NCI-H69 (cell line): Measurements from ENCODE around the gene METRNL.

Experiments used
- DNase-seq: peaks from one replicate; lab custom pipeline; 2025; lab: John Stamatoyannopoulos, UW

METRNL gene

DNA sequence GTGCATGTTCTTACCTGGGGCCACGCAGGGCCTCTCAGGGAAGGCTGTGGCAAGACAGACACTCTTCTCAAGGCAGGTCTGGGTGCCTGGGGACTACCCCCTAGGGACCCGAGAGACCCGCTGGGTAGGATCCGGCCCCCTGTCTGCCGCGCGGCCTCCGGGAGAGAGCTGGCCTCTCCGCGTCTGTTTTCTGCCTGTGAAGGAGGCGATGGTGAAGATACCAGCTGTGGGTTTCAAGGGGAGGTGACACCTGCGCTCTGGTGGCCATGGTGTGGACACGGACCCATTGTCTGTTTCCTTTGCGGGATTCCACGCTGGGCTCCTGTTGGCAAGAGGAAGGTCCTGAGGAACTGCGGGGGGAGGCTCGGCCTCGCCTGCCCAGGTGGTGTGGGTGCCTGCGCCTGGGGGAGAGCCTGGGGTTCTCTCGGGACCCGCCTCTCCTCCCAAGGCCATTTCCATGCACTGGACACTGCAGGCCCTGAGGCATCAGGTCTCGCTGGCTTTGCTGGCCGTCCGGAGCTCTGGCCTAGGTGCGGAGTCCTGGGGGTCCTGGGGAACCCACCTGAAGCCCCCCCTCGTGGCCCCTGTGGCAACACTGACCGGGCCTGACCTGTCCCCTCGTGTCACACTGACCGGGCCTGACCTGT, 12.2 kb upstream of the METRNL start:
- DNase-seq = no peak

DNA sequence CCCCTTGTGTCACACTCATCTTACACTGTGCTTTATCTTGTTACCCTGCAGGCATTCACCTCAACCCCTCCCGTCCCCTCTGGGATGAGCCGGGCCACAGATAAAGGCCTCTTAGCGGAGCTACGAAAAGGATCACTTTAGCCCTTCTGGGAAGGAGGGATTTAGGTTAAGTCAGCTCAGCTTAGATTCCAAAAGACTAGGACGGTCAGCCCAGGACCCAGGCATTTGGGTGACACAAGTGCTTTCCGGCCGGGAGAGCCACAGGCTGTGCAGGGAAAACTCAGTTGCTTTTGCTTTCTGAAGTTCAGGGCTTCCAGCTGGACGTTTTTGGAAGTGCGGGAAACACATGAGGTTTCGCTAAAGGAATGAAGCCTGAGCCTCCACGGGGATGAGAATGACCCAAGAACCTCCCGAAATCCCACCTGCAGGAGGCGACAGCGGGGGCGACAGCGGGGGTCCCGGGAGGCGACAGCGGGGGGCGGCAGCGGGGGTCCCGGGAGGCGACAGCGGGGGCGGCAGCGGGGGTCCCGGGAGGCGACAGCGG, 11.6 kb upstream of the METRNL start:
- no peak for DNase-seq

DNA sequence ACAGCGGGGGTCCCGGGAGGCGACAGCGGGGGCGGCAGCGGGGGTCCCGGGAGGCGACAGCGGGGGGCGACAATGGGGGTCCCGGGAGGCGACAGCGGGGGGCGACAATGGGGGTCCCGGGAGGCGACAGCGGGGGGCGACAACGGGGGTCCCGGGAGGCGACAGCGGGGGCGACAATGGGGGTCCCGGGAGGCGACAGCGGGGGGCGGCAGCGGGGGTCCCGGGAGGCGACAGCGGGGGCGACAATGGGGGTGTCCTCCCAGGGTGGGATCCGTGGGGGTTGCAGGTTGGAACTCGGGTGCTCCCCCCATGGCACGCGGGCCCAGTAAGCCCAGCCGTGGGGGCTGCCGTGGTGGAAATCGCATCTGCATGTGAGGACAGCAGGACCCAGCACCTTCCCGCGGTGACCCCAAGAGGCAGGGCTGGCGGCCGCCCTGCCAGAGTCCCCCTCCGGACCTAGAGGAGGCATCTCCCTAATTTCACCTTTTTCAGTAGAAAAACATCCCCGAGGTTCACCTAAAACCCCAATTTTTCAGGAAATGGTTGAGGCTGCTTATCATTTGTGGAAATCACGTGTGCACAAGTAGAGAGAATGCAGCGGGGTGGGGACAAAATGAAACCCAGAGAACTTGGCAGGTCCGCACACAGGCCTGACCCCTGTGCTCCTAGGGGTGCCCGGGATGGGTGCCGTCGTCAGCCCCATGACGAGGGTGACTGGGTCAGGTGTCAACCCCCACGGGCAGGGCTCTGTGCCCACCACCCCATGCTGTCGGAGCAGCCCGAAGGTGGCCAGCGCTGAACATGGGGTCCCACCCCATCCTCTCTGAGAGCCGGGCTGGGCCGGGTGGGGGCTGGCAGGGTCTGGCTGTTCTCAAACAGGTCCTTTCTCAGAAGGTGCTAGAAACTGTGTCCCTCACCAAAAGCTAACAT, 10.5 kb upstream of the METRNL start:
- no peak for DNase-seq

DNA sequence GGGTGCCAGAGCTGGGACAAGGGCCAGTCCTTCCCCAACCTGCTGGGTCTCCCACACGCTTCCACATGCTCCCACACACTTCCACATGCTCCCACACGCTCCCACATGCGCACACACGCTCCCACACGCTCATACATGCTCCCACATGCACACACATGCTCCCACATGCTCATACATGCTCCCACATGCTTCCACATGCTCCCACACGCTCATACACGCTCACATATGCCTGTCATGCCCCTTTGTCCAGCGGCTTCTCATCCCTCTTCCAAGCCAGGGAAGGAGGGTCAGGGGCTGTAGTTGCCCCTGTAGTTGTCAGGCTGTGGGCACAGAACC, 9.9 kb upstream of the METRNL start:
- DNase-seq = no peak

DNA sequence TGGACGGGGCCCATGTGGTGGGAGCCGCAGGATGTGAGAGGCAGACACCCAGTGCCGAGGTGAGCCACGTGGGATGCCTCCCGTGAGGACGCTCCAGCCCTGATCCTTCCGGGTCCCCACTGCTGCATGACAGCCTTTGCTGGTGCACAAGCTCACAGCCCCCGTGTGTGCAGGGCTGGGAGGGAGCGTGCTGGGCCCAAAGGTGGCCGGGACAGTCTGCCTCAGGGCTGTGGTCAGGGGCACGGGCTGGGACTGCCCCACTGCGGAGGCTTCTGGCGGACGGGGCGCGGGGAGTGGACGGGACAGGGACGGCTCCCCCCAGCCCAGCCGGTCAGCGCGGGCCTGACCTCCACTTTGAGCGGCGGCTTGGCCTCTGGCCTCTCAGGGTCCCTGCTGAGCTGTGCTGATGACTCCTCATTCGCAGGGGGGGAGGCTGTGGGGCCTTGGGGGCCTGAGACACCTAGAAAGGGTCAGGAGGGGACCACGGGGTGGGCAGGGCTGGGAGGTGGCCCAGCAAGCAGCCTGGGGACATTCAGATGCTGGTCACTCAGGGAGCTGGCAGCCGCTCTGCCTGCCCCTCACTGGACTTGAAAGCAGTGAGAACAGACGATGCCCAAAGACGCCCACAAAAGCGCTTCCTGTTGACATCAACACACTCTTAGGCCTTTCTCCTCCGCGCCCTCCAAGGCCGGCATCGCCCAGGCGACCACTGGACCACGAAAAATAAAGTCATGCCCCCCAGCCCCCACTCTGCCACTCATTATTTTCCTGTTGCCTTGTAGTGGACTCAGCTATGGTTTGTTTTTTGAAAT, 9.3 kb upstream of the METRNL start:
- no peak for DNase-seq

DNA sequence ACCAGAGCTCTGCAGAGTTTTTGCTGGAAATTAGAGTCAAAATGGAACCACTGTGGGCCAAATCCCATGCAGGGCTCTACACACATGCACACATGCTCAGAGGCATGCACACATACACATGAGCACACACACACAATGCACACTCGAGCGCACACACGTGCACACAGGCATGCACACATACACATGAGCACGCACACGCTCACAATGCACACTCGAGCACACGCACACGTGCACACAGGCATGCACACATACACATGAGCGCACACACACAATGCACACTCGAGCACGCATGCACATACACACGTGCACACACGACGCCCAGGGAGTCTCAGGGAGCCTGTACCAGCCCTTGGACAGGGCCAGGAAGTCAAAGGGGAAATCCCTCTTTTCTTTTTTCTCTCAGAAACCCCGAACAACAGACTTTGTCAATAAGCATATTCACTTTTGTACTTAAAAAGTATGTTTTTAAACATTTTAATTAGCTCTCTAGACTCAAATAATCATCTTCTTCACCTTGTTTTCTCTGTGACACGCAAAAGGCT, 8.5 kb upstream of the METRNL start:
- no peak for DNase-seq

DNA sequence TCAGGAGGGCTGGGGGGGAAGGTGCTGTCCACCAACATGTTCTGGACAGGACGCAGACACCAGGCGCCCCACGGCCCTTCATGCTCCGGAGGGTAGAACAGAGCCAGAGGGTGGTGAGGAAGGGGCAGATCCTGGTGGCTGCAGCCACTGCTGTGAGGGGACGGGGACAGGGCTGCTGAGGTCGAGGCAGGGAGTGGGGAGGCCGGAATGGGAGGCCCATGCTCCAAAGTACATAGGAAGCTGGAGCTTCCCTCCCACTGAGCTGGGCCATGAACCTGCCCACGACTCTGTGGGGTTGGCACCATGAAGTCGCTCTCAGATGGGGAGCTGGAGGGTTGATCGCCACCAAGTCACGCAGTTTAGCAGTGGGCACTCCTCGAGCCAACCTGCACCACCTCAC, 8.0 kb upstream of the METRNL start:
- DNase-seq = no peak

DNA sequence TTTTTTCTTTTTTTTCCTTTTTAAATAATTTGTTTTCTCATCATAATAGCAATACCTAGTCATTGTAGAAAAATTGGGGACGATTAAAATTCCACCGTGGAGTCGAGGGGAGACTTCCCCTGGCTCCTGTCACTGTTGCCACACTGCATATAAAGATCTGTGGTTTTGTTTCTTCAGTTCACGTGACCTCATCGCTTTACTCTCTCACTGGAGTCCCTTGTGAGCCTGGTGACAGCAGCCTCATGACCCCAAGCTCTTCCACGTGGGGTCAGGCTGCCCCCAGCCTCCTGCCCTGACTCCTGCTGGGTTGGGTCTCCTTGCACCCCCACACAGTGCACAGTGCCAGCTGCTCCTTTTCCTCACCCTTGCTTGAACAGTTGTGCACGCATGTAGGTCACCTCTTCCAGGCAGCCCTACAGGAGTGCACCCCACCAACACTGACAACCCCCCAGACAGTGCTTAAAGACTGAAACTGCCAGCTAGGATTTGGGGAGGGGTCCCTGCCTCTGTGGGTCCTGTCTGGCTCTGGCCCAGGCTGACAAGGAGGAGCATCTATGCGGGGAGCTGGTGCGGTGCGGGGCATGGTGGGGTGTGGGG, 7.3 kb upstream of the METRNL start:
- DNase-seq = no peak

DNA sequence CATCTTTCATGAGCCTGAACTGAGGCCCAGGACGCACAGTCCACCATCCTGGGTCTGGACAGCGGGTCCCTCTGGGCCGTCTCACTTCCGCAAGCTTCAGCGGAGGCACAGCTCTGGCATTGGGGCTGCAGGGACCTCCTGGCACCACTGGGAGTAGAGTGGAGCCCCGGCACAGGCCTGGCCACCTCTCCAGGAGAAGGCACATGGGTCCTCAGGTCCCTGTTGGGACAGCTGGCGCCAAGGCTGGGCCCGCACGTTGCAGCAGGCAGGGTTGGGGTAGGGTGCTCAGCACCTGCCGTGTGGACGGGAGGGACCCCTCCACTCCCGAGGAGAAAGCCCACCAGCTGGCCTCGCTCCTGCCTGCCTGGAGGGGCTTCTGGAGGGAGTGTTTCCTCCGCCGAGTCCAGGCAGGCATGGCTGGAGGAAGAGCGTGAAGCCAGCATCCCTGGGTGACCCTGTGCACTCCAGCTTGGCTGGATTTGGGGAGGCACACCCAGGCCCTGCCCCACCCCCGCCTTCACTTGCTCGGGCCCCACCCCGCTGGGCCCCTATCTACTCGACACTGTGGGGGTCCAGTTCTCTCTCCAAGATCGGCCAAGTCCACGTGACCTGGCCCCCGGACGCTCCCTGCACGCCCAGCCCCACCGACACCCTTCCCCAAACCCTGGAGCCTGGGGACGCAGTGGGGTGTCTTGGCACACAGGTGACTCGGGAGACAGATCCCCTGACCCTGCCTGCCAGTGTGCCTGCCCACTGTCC, 6.6 kb upstream of the METRNL start:
- DNase-seq = no peak

DNA sequence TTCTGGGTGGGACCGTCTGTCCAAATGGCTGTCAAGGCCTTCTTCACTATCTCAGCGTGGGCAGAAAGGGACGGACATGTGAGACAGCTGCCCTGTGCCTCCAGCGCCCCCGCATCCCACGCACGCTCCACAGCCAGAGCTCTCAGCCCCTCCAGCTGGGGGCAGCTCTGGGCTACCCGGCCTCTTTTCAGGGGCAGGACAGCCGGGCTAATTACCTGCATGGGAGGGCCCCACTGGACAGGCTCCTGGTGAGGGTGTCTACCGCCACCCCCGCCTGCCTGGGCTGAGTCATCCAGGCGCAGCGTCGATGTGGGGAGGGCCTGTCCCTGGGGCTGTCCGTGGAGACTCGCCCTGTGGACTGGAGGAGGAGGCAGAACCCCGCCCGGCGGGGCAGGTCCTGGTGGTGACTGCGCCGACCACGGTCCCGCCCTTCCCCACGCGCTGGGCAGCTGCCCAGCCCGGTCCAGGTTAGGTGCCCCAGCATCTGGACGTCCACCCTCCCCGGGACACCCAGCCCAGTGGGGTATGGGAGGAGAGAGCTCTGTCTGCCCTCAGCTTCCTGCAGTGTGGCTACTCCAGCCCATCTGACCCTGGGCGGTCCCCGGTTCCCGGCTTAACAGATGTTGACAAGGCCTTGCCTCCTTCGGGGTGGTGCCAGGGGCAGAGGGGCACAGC, 5.9 kb upstream of the METRNL start:
- DNase-seq = no peak

DNA sequence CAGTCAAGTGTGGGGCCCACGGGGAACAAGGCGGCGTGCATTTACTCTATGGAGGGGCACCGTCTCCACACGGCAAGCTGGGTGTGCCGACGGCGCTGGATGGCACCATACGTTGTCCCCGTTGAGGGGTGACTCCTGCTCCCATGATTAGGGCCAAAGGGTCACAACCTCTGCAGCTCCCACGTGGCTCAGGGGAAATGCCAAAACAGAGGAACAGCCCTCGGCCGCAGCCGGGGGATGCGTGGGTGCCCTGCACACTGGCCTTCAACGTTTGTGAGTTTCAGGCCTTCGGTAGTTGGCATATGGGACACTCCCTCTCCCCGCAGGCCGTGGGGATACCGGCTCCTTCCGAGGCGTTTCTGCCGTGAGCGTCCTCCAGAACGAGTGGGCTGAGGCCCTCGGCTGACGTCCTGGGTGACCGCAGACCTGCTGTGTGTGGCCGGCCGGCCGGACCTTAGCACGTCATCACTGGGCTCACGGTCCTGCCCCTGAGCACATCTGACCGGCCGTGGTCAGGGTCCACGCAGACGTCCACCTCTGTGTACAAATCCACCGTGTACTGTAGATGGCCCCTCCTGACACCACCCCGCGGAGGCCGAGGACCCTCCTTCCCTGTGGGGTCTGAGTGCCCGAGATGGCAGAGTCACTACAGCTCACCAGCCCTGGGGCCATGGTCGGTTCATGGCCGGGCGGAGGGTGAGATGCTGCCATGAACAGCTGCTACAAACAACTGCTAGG, 4.8 kb upstream of the METRNL start:
- no peak for DNase-seq

DNA sequence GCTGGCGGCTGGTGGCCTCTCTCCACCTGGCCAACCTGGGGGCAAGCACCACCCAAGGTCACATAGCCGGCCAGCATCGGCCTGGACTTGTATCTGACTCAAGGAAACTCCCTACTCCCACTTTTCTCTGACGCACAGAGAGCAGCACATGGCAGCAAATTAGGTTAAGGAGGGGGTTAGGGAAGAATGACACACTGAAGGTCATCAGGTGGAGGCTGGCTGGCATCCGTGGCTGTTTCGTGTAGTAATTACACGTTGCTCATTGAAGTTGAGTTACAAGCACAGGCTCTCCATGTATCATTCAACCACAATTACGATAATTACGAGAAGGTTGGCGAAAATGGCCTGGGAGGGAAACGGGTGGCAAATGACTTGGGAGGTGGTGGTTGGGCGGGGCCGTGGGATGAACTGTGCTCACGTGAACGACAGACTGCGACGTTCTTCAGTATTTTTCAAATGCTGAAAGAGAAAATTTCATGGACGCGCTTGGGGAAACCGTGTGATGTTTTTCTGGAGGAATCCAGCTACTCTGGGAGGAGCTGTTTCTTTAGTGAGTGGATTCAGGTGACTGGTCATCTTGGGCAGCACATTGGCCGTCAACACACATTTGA, 4.0 kb upstream of the METRNL start:
- peak; percentile 32 for DNase-seq

DNA sequence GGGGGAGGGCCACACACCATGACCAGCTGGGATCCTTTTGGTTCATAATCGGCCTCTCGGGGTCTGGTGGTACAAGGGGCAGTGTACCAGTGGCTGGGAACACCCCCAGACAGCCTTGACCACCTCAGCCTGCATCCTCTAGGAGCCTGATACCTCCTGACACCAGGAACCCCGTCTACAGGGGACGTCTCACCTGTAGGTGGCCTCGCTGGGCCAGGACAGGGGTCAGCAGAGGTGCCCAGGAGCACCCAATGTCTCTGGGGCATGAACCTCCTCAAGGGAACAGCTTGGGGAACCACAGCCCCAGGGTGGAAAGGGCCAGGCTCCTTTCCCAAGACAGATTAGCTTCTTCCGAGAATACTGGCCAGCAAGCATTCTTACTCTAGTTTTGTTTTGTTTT, 2.5 kb upstream of the METRNL start:
- DNase-seq = no peak

DNA sequence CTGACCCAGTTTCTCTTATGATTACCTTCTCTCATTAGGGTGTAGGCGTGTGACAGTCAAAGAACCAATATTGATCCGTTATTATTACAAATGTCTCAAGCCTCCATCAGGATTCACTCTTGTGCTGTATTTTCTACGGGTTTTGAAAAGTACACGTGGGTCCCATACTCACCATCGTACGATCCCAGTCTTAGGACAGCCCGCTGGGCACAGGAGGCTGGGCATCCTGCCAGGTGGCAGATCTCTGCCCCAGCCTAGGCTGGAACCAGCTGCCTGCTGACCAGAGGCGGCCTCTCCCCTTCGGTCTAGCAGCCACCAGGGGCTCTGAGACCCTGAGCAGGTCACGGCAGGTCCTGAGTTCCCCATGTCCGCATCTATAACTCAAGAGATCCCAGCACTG, 2.0 kb upstream of the METRNL start:
- DNase-seq = no peak

DNA sequence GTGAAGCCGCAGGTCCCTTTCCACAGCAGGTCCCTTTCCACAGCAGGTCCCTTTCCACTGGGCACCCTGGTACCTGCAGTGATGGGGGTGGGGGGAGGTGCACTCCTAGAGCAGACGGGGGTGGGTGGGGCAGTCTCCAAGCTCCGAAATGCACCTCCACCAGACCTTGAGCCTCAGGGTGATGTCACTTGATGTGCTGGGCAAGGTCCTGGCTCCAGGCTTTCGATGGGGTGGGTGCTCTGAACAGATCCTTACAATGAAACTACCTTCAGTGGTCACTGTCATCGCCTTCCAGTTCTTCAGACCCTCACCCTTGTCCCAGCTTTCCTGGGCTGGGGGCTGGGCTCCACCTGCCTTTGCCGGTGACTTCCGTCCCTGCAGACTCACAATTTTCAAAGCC, 1.5 kb upstream of the METRNL start:
- DNase-seq = no peak

DNA sequence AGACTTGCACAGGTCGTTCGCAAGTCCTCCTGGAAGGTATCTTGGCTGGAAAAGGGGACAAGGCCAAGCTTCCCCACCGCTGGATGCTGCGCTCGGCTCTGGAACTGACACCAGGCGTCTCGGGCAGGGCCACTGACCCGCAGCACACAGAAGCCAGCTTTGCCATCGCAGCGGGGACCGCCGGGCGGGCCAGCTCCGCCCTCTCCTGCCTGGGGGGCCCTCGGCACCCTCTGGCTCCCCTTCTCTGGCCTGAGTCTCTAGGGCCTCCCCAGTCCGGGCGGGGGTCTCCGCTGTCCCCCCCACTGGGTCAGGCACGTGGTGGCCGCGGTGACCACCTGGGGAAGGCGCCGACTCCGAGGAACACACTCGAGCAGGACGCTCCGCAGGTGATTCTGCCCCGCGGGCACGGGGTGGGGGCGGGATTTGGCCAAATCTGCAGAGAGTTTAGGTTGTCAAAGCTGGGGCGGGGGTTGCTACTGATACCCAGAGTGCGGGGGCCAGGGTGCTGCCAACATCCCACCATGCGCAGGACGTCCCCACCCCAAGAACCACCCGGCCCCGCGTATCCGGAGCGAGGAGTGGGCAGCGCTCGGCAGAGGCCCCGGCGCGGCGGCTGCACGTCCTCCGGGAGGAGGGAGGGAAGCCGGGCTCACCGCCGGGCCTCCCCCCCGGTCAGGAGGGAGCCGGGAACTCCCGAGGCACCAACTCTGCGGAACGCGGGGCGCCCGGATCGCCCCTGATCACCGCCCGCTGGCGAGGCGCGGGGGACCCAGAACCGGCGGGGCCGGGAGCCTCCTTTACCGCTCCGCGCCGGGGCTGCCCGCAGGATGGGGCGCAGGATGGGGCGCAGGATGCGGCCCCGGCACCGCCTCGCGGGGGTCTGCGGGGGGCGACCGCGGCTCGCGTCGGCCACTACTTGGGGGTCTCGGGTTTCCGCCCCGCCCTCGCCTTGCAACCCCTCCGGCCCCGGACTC, 744 bp upstream of the METRNL start:
- DNase-seq = peak; percentile 23

DNA sequence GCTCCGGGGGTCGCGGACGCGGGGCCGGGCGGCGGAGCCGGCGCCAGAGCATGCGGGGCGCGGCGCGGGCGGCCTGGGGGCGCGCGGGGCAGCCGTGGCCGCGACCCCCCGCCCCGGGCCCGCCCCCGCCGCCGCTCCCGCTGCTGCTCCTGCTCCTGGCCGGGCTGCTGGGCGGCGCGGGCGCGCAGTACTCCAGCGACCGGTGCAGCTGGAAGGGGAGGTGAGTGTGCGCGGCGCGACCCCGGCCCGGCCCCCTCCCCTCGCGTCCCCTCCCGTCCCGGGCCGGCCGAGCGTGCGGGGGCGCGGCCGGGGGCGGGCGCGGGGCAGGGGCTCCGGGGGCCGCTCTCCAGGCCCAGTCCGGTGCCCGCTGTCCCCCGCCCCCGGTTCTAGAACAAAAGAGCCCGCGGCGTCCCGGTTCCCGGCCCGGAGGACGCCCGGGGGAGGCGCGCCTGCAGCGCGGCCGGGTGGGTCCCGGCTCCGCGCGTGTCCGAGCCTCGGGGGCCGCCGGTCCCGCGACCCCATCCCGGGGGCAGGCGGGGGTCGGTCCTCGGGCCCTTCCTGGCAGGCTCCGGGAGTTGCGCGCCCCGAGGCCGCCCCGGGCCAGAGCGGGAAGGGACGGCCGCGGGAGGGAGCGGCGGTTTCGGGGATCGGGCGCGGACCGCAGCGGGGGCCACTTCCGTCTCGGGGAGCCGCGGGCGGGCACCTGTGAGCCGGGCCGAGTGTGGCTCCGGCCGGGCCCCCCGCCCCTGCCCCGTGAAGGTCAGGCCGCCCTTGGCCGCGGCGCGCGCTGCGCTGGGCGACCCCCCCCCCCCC, 563 bp downstream of the METRNL start:
- no peak for DNase-seq

DNA sequence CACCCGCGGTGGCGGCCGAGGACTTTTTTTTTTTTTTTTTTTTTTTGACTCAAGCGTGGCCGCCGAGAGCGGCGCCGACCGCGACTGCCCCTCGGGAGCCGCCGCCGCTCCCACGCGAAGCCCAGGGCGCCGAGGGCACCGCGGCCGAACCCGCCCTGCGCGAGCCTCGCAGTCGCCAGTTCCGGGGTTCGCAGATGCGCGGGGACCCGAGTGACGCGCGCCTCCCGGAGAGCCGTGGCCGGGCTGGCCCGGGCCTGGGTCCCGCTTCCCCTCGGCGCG, 1.1 kb downstream of the METRNL start:
- DNase-seq = no peak
